ENCODE data around the gene DLX5. TPM values are rescaled to one million over a fixed set of nuclear protein-coding genes. Genes with fewer than 3 reads are reported as not detected.

DLX5 gene
- total and polyA plus RNA-seq, 9 of the 15 experiments (the other 6 are each of a cell fraction or from before 2014, with no cell fraction given): not detected

GRCh38 chr7:97016381-97017191 lies 8.0 kb downstream of the DLX5 start (continued):
- TF ChIP-seq BRF2 (IDR thresholded peaks at IDR 0.05; ENCODE audit: borderline replicate concordance, insufficient read depth, insufficient read length) (no peak), ZNF589 (CRISPR knock-in tag; IDR thresholded peaks at IDR 0.05; ENCODE audit: low read depth) (no peak), HDGF (IDR thresholded peaks at IDR 0.05) (no peak), CBFB (CRISPR knock-in tag; IDR thresholded peaks at IDR 0.05) (no peak), KDM1A (IDR thresholded peaks at IDR 0.05) (no peak), MXD1 (CRISPR knock-in tag; IDR thresholded peaks at IDR 0.05; ENCODE audit: borderline replicate concordance, poor library complexity, severe bottlenecking) (no peak), TBP (optimal IDR thresholded peaks at IDR 0.05; ENCODE audit: low read depth, low read length) (no peak), CLOCK (CRISPR knock-in tag; IDR thresholded peaks at IDR 0.05; ENCODE audit: borderline replicate concordance) (no peak), CUX1 (CRISPR knock-in tag; IDR thresholded peaks at IDR 0.05) (no peak), THRAP3 (IDR thresholded peaks at IDR 0.05; ENCODE audit: borderline replicate concordance) (no peak)

All from K562 (cell line).